Thoracic aorta (tissue), 2 donors: ENCODE results near the gene CPZ. TPM values are rescaled to one million over a fixed set of nuclear protein-coding genes. Genes with fewer than 3 reads are reported as not detected.

Experiments used
- ATAC-seq: fragments of 150-250 bp; one replicate; pipeline ENCODE4 v1.8.0; 2017; ENCODE audit warnings: low read depth; ENCODE audit not compliant: insufficient number of reproducible peaks, low FRiP score
- DNase-seq: peaks from one replicate; pipeline ENCODE4 v3.0.0-alpha.2; 2020; ENCODE audit warnings: low spot score
- H3K27ac ChIP-seq, 2 donors: fragments of 200-600 bp; sonication (generic); 1 replicate in 1 of 2; 2 replicates in 1 of 2; pipeline ENCODE4 v1.5.1; 2016; ENCODE audit warnings: mild to moderate bottlenecking in 2 of 2, moderate library complexity in 2 of 2
- H3K27me3 ChIP-seq: fragments of 200-600 bp; sonication (generic); replicated peaks from 2 replicates; pipeline ENCODE4 v1.6.0; 2016; ENCODE audit warnings: mild to moderate bottlenecking; ENCODE audit not compliant: insufficient read depth
- H3K36me3 ChIP-seq: fragments of 200-600 bp; sonication (generic); one replicate; pipeline ENCODE4 v1.5.1; 2016
- H3K4me1 ChIP-seq, 2 donors: fragments of 200-600 bp; sonication (generic); 1 replicate in 1 of 2; 2 replicates in 1 of 2; pipeline versions ENCODE4 v1.5.1 to v1.6.0; 2016; ENCODE audit warnings: low read depth in 2 of 2, mild to moderate bottlenecking in 1 of 2; ENCODE audit not compliant: control insufficient read depth in 1 of 2
- H3K4me3 ChIP-seq: fragments of 200-600 bp; sonication (generic); 2 replicates; pipeline ENCODE4 v1.5.1; 2016; ENCODE audit warnings: mild to moderate bottlenecking
- H3K9me3 ChIP-seq: fragments of 200-600 bp; sonication (generic); 2 replicates; pipeline ENCODE4 v1.5.1; 2016
- CTCF ChIP-seq: fragments of 200-600 bp; sonication (generic); IDR thresholded peaks from one replicate; pipeline ENCODE4 v1.5.1; 2019; ENCODE audit warnings: antibody characterized with exemption
- total RNA-seq, 2 donors: library from RNA; depleted of rRNA; stranded (reverse); fragments of >200 nt; gene quantifications; one replicate each; pipeline versions ENCODE4 v1.1.0 to v1.2.3, GENCODE V29; 2016

CPZ gene
- total RNA-seq, 2 donors from 2014 or later, result 3.0 to 6.1 TPM

- no peak overlapping the region for H3K4me3 ChIP-seq
- H3K27ac ChIP-seq, result no peak overlapping the region
- H3K36me3 ChIP-seq, result no peaks in the 10 kb centered on the region
- no peaks in the 10 kb centered on the region for H3K4me1 ChIP-seq
- ATAC-seq (peak; percentile 46), DNase-seq (no peak)
- H3K27me3 ChIP-seq, result no peaks in the 10 kb centered on the region
- H3K9me3 ChIP-seq, result no peaks in the 10 kb centered on the region
- TF ChIP-seq CTCF, result no peak
Observed at GRCh38 chr4:8549352-8549931, 43.1 kb upstream of the CPZ start.

DNA sequence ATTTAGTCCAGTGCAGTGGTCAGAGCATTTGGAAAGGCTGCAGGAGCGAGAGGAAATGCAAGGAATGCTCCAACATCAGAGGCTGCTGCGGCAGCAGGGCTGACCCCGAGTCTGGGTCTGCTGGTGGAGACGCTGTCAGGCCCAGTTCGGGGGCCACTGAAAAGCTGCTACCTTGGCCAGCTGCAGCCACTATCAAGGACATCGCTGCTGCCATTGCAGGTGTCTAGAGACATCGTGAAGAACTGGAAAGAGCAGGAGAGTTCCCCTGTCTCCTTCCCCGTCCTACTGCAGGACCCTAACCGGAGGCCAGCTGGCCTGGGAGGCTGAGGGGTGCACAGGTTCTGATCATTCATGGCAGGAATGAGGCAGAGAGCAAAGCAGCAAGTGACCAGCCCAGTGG is 41.9 kb upstream of the CPZ start:
- Histone ChIP-seq H3K27ac (no peak overlapping the region), H3K9me3 (no peaks in the 10 kb centered on the region), H3K4me3 (no peak overlapping the region), H3K4me1 (no peaks in the 10 kb centered on the region), H3K27me3 (no peaks in the 10 kb centered on the region), H3K36me3 (no peaks in the 10 kb centered on the region)
- no peak for DNase-seq
- no peak for TF ChIP-seq CTCF
- ATAC-seq, result no peak

GRCh38 chr4:8552024-8552423 is 40.5 kb upstream of the CPZ start:
- Histone ChIP-seq H3K4me3 (no peak overlapping the region), H3K27ac (no peak overlapping the region), H3K27me3 (no peaks in the 10 kb centered on the region), H3K9me3 (no peaks in the 10 kb centered on the region), H3K36me3 (no peaks in the 10 kb centered on the region), H3K4me1 (no peaks in the 10 kb centered on the region)
- no peak for DNase-seq
- ATAC-seq, result no peak
- TF ChIP-seq CTCF, result no peak

- TF ChIP-seq CTCF, result no peak
- Histone ChIP-seq H3K36me3 (no peaks in the 10 kb centered on the region), H3K27ac (no peak overlapping the region), H3K9me3 (no peaks in the 10 kb centered on the region), H3K27me3 (no peaks in the 10 kb centered on the region), H3K4me1 (no peaks in the 10 kb centered on the region), H3K4me3 (no peak overlapping the region)
- DNase-seq (no peak), ATAC-seq (no peak)
Observed at GRCh38 chr4:8552581-8553205, 39.9 kb upstream of the CPZ start.

DNA sequence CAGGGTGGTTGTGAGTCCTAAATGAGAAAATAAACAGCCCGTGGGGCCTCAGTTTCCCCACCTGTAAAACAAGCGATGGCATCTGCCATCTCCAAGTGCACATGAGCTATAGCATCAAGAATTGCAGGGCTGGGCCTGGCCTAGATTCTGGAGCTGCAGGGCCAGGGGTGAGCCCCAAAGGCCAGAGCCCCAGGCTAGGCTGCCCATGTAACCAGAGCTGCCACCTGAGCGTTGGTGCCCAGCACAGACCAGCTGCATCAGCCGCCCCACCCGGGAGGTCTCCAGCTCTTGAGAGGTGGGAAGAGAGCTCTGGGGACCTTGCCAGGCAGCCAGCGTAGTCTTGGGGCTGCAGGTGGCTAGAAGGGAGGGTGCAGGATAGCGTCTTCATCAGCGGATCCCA is 39.3 kb upstream of the CPZ start:
- TF ChIP-seq CTCF, result no peak
- ATAC-seq (no peak), DNase-seq (no peak)
- Histone ChIP-seq H3K4me3 (no peak overlapping the region), H3K27ac (no peak overlapping the region), H3K36me3 (no peaks in the 10 kb centered on the region), H3K27me3 (no peaks in the 10 kb centered on the region), H3K4me1 (no peaks in the 10 kb centered on the region), H3K9me3 (no peaks in the 10 kb centered on the region)
